ENCODE results near the gene RAD51B.

- TF ChIP-seq EZH2 (IDR thresholded peaks at IDR 0.05; ENCODE audit: low read length, missing control alignments) (no peak), CTCF (conservative IDR thresholded peaks at IDR 0.05 in 1 of 2, IDR thresholded peaks at IDR 0.05 in 1 of 2; ENCODE audit: low read depth in 1 of 2, low read length in 2 of 2) (no peak)
These were observed 850.8 kb downstream of the RAD51B start for GRCh38 chr14:68670359-68670715.
